ENCODE measurements around the gene UBASH3A. TPM values are rescaled to one million over a fixed set of nuclear protein-coding genes. Genes with fewer than 3 reads are reported as not detected.

UBASH3A gene
- polyA plus RNA-seq, 1 of the 3 experiments (the other 2 are of a cell fraction): not detected

DNA sequence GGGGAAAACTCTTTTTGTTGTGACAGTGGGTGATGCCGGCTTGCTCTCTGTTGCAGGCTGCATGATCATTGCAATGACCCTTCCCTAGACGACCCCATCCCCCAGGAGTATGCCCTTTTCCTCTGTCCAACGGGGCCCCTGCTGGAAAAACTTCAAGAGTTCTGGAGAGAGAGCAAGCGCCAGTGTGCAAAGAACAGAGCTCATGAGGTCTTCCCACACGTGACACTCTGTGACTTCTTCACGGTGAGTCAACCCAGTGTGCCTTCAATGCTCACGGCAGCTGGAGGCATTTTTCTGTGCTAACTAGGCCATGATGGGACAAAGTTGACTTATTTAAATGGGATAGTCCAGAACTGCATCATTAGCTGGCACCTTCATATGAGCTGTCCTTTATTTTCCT is 5.7 kb downstream of the UBASH3A start:
- 42% methylated on average over 7 of the region's 7 CpGs for WGBS (ENCODE audit: low lambda C conversion rate)
- TF ChIP-seq MXI1 (IDR thresholded peaks at IDR 0.05; ENCODE audit: low read depth, low read length) (no peak), GABPA (IDR thresholded peaks at IDR 0.05; ENCODE audit: low read depth) (no peak), SIN3A (IDR thresholded peaks at IDR 0.05; ENCODE audit: borderline replicate concordance, low read depth, low read length) (no peak), NFIC (IDR thresholded peaks at IDR 0.05; ENCODE audit: borderline replicate concordance) (no peak), MEF2A (IDR thresholded peaks at IDR 0.05; ENCODE audit: borderline replicate concordance, low read depth) (no peak), FOXM1 (IDR thresholded peaks at IDR 0.05; ENCODE audit: low read depth) (no peak), TEAD4 (IDR thresholded peaks at IDR 0.05; ENCODE audit: borderline replicate concordance, insufficient read depth) (no peak)
- TF ChIP-seq, protein P1, sequence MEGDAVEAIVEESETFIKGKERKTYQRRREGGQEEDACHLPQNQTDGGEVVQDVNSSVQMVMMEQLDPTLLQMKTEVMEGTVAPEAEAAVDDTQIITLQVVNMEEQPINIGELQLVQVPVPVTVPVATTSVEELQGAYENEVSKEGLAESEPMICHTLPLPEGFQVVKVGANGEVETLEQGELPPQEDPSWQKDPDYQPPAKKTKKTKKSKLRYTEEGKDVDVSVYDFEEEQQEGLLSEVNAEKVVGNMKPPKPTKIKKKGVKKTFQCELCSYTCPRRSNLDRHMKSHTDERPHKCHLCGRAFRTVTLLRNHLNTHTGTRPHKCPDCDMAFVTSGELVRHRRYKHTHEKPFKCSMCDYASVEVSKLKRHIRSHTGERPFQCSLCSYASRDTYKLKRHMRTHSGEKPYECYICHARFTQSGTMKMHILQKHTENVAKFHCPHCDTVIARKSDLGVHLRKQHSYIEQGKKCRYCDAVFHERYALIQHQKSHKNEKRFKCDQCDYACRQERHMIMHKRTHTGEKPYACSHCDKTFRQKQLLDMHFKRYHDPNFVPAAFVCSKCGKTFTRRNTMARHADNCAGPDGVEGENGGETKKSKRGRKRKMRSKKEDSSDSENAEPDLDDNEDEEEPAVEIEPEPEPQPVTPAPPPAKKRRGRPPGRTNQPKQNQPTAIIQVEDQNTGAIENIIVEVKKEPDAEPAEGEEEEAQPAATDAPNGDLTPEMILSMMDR (IDR thresholded peaks at IDR 0.05): no peak
- TF ChIP-seq, protein P2, sequence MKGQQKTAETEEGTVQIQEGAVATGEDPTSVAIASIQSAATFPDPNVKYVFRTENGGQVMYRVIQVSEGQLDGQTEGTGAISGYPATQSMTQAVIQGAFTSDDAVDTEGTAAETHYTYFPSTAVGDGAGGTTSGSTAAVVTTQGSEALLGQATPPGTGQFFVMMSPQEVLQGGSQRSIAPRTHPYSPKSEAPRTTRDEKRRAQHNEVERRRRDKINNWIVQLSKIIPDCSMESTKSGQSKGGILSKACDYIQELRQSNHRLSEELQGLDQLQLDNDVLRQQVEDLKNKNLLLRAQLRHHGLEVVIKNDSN (IDR thresholded peaks at IDR 0.05; ENCODE audit: borderline replicate concordance, low read depth): no peak

DNA sequence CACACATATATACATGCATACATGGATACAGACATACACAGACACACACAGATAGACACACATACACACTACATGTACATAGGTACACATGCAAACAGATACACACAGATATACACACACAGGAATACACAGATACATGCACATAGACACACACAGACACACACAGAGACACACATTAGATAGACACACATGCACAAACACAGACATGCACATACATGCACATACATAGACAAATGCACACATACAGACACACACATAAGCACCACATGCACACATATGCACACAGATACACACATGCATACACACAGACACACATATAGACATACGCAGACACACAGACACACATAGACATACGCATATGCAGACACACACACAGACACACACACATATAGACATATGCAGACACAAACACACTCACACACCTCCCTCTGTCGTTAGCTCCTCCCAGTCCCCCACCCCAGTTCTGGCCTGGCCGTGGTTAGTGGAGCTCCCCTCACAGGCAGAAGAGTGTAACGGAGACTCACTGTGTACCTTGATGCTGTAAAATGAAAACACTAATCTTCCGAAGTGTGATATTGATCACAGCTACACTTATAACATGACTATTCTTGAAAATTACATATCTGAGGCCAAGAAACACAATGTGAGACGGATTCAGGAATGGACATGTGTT is 7.6 kb downstream of the UBASH3A start:
- CTCF ChIA-PET: interaction anchor here (0.8 to 1.7 kb wide), 3 partner anchors 10 to 267 kb away, joined by 3 to 6 read pairs (median 3); no protein-coding TSS in a partner anchor
- Histone ChIP-seq H3K4me3 (ENCODE audit: low read depth in 2 of 2, low read length in 1 of 2) (no peak overlapping the region), H3K79me2 (ENCODE audit: insufficient read depth) (no peaks in the 10 kb centered on the region), H3K9ac (no peak overlapping the region), H3K9me3 (no peaks in the 10 kb centered on the region), H4K20me1 (ENCODE audit: insufficient read depth) (no peaks in the 10 kb centered on the region), H3K27me3 (ENCODE audit: insufficient read depth) (no peaks in the 10 kb centered on the region), H3K4me2 (no peak overlapping the region), H3K4me1 (ENCODE audit: control insufficient read depth in 1 of 2, insufficient read depth in 2 of 2, low read depth in 1 of 2, low read length in 1 of 2) (no peaks in the 10 kb centered on the region), H3K9me2 (no peaks in the 10 kb centered on the region), H2AFZ (ENCODE audit: low read depth) (no peak overlapping the region), H3K36me3 (replicated peaks in 1 of 2; ENCODE audit: control insufficient read depth in 1 of 2, insufficient read depth in 2 of 2, low read length in 1 of 2) (no peaks in the 10 kb centered on the region), H3K27ac (ENCODE audit: low read depth in 2 of 2, low read length in 1 of 2) (no peak overlapping the region), H3F3A (replicated peaks; ENCODE audit: insufficient read depth) (no peaks in the 10 kb centered on the region)
- TF ChIP-seq CHD2 (IDR thresholded peaks at IDR 0.05; ENCODE audit: low read length, partially characterized antibody) (no peak), NFIC (IDR thresholded peaks at IDR 0.05; ENCODE audit: borderline replicate concordance) (no peak), JUND (IDR thresholded peaks at IDR 0.05) (no peak), TEAD4 (IDR thresholded peaks at IDR 0.05; ENCODE audit: borderline replicate concordance, insufficient read depth) (no peak), YY1 (IDR thresholded peaks at IDR 0.05; ENCODE audit: low read depth) (no peak), POLR2AphosphoS5 (IDR thresholded peaks at IDR 0.05; ENCODE audit: low read depth, low read length) (no peak)
- POLR2A ChIA-PET: no interaction called here
- peak; percentile 47 for DNase-seq
- WGBS (ENCODE audit: low lambda C conversion rate): 56% methylated on average over 7 of the region's 7 CpGs

More for the DNA sequence above, 5.7 kb downstream of the UBASH3A start:
- Histone ChIP-seq H3K9me2 (no peaks in the 10 kb centered on the region), H3K4me3 (ENCODE audit: low read depth in 2 of 2, low read length in 1 of 2) (no peak overlapping the region), H3K27me3 (ENCODE audit: insufficient read depth) (no peaks in the 10 kb centered on the region), H3K9ac (no peak overlapping the region), H2AFZ (ENCODE audit: low read depth) (no peak overlapping the region), H3K9me3 (no peaks in the 10 kb centered on the region), H3K79me2 (ENCODE audit: insufficient read depth) (no peaks in the 10 kb centered on the region), H3K36me3 (replicated peaks in 1 of 2; ENCODE audit: control insufficient read depth in 1 of 2, insufficient read depth in 2 of 2, low read length in 1 of 2) (no peaks in the 10 kb centered on the region), H3F3A (replicated peaks; ENCODE audit: insufficient read depth) (no peaks in the 10 kb centered on the region), H3K27ac (ENCODE audit: low read depth in 2 of 2, low read length in 1 of 2) (no peak overlapping the region), H3K4me1 (ENCODE audit: control insufficient read depth in 1 of 2, insufficient read depth in 2 of 2, low read depth in 1 of 2, low read length in 1 of 2) (no peaks in the 10 kb centered on the region), H4K20me1 (ENCODE audit: insufficient read depth) (no peaks in the 10 kb centered on the region), H3K4me2 (no peak overlapping the region)
- DNase-seq: no peak
- CTCF ChIA-PET: no interaction called here
- POLR2A ChIA-PET: no interaction called here
